B cell (primary cell): Measurements from ENCODE around the gene PFDN2. TPM values are rescaled to one million over a fixed set of nuclear protein-coding genes. Genes with fewer than 3 reads are reported as not detected.
A peak's percentile ranks its signal among the peaks of the same experiment; 100 is the strongest.

Experiments used
- ATAC-seq: fragments of 200-7000 bp; cut with Tn5 transposase; one replicate; pipeline ENCODE4 v1.10.0; 2021; ENCODE audit warnings: low read depth, mild to moderate bottlenecking, moderate number of reproducible peaks, moderate library complexity
- CTCF ChIA-PET: fragments of 350-600 bp; sonication (Branson Sonifier 250); formaldehyde crosslinking; loops from one replicate; lab custom pipeline; 2021; ENCODE audit warnings: antibody characterized with exemption, inconsistent platforms; lab: Charles Lee
- POLR2A ChIA-PET: fragments of 350-600 bp; sonication (Branson Sonifier 250); formaldehyde crosslinking; loops from one replicate; lab custom pipeline; 2021; ENCODE audit warnings: antibody characterized with exemption; lab: Charles Lee
- DNase-seq: peaks from one replicate; pipeline ENCODE4 v3.0.0; 2013
- H2AFZ ChIP-seq: 2 replicates; pipeline ENCODE4 v1.6.1; 2012; ENCODE audit warnings: mild to moderate bottlenecking, low read depth, low read length; ENCODE audit not compliant: insufficient read depth, poor library complexity, severe bottlenecking
- H3K27ac ChIP-seq, 2 donors: 1 replicate in 1 of 2; 2 replicates in 1 of 2; pipeline ENCODE4 v1.5.1; 2012 to 2013; ENCODE audit warnings: low read length in 2 of 2, mild to moderate bottlenecking in 2 of 2, moderate library complexity in 1 of 2
- H3K27me3 ChIP-seq, 4 experiments: fragments of 200-600 bp in 1 of 4; sonication (generic) in 1 of 4; replicated peaks in 1 of 4; 1 replicate in 2 of 4; 2 replicates in 2 of 4; pipeline versions ENCODE4 v1.6.1 to v1.7.0; 2013 to 2016; ENCODE audit warnings: low read length in 3 of 4, mild to moderate bottlenecking in 2 of 4, mixed read lengths in 1 of 4, moderate library complexity in 1 of 4; ENCODE audit not compliant: insufficient read depth in 4 of 4, control insufficient read depth in 3 of 4; ENCODE audit errors: control extremely low read depth in 1 of 4
- H3K36me3 ChIP-seq, 2 experiments: replicated peaks in 1 of 2; 1 replicate in 1 of 2; 2 replicates in 1 of 2; pipeline versions ENCODE4 v1.6.1 to v1.7.1; 2013; ENCODE audit warnings: low read length in 1 of 2; ENCODE audit not compliant: insufficient read depth in 2 of 2, control insufficient read depth in 1 of 2; ENCODE audit errors: control extremely low read depth in 1 of 2, extremely low read depth in 1 of 2
- H3K4me1 ChIP-seq, 2 donors: fragments of 200-600 bp in 1 of 2; sonication (generic) in 1 of 2; 1 replicate in 1 of 2; 2 replicates in 1 of 2; pipeline versions ENCODE4 v1.5.1 to v1.6.1; 2013 to 2017; ENCODE audit warnings: low read length in 2 of 2; ENCODE audit not compliant: control insufficient read depth in 2 of 2, insufficient read depth in 2 of 2
- H3K4me2 ChIP-seq: replicated peaks from 2 replicates; pipeline ENCODE3; 2012; ENCODE audit warnings: mild to moderate bottlenecking, low read depth, low read length; ENCODE audit not compliant: poor library complexity, severe bottlenecking
- H3K4me3 ChIP-seq, 5 experiments: fragments of 200-600 bp in 1 of 5; sonication (generic) in 1 of 5; 1 replicate in 3 of 5; 2 replicates in 2 of 5; pipeline versions ENCODE4 v1.5.1 to v1.7.0; 2011 to 2016; ENCODE audit warnings: low read length in 4 of 5, mild to moderate bottlenecking in 4 of 5, low read depth in 2 of 5, control low read depth in 1 of 5, moderate library complexity in 1 of 5; ENCODE audit not compliant: insufficient read depth in 1 of 5; ENCODE audit errors: control extremely low read depth in 1 of 5, extremely low read depth in 1 of 5
- H3K79me2 ChIP-seq: fragments of 200-600 bp; sonication (generic); one replicate; pipeline ENCODE4 v1.6.0; 2016; ENCODE audit warnings: low read length; ENCODE audit not compliant: control insufficient read depth, insufficient read depth
- H3K9ac ChIP-seq: fragments of 200-600 bp; sonication (generic); 2 replicates; pipeline ENCODE4 v1.6.1; 2017; ENCODE audit warnings: mild to moderate bottlenecking, low read length, moderate library complexity
- H3K9me3 ChIP-seq, 3 donors: one replicate each; pipeline versions ENCODE4 v1.6.1 to v1.7.1; 2013; ENCODE audit warnings: low read length in 2 of 3; ENCODE audit not compliant: control insufficient read depth in 2 of 3, insufficient read depth in 1 of 3; ENCODE audit errors: control extremely low read depth in 1 of 3
- H4K20me1 ChIP-seq: 2 replicates; pipeline ENCODE4 v1.6.0; 2012; ENCODE audit warnings: mild to moderate bottlenecking, low read length; ENCODE audit not compliant: insufficient read depth, control insufficient read depth, poor library complexity, severe bottlenecking
- H3K27ac Mint-ChIP-seq: one replicate; pipeline ENCODE4 v1.8.0; 2021; ENCODE audit warnings: mixed read lengths
- H3K27me3 Mint-ChIP-seq: one replicate; pipeline ENCODE4 v1.8.0; 2021; ENCODE audit warnings: mixed read lengths
- H3K4me1 Mint-ChIP-seq: one replicate; pipeline ENCODE4 v1.8.0; 2021; ENCODE audit warnings: mixed read lengths
- H3K4me3 Mint-ChIP-seq: one replicate; pipeline ENCODE4 v1.8.0; 2021; ENCODE audit warnings: mixed read lengths
- H3K9me3 Mint-ChIP-seq: one replicate; pipeline ENCODE4 v1.8.0; 2022; ENCODE audit warnings: mixed read lengths; ENCODE audit not compliant: insufficient read depth
- CTCF ChIP-seq: fragments of 200-600 bp; IDR thresholded peaks from one replicate; pipeline ENCODE4 v1.8.0; 2022; ENCODE audit warnings: antibody characterized with exemption, mild to moderate bottlenecking
- EZH2 ChIP-seq: IDR thresholded peaks from 2 replicates; pipeline ENCODE4 v1.6.1; 2012; ENCODE audit warnings: borderline replicate concordance, low read depth, mild to moderate bottlenecking, moderate library complexity, low read length; ENCODE audit not compliant: insufficient read depth, poor library complexity, severe bottlenecking
- WGBS: methylation state at CpG from one replicate; pipeline ENCODE4 v1.1.5; 2013; ENCODE audit warnings: missing lambda C conversion rate; ENCODE audit not compliant: insufficient coverage; 5-methylcytosine and 5-hydroxymethylcytosine counted together
- intact Hi-C: fragments of 100-400 bp; cut with micrococcal nuclease; formaldehyde crosslinking; loops from one replicate; pipeline ENCODE4 v1.10.0; 2022
- polyA plus RNA-seq: library from polyadenylated mRNA; depleted of rRNA; stranded (reverse); fragments of >200 nt; gene quantifications from 2 replicates; pipeline ENCODE4 v1.2.3, GENCODE V29; 2012
- total RNA-seq, 2 donors: library from RNA; stranded (reverse); fragments of 120-200 nt in 1 of 2; gene quantifications; 1 replicate in 1 of 2; 2 replicates in 1 of 2; pipeline versions ENCODE4 v1.2.3 to v1.2.4, GENCODE V29; 2013 to 2022

The PFDN2 gene
- total and polyA plus RNA-seq, 2 donors (not counting 1 experiment from before 2014, with no cell fraction given): 29.9 to 43.2 TPM

GRCh38 chr1:161130266-161130665 lies 12.4 kb upstream of the PFDN2 start:
- TF ChIP-seq EZH2: no peak
- TF ChIP-seq CTCF: no peak
- Histone ChIP-seq H3K36me3 (peaks cover 2 to 40% of the 10 kb centered on the region in 2 experiments), H3K9me3 (no peaks in the 10 kb centered on the region), H3K79me2 (peaks cover 49% of the 10 kb centered on the region), H4K20me1 (no peaks in the 10 kb centered on the region), H3K4me2 (no peak overlapping the region), H3K27me3 (no peaks in the 10 kb centered on the region), H3K9ac (no peak overlapping the region), H3K4me3 (no peak overlapping the region), H2AFZ (no peak overlapping the region), H3K27ac (peak overlapping the region in 1 of 2 donors; percentile 83), H3K4me1 (peaks cover 18 to 27% of the 10 kb centered on the region in 2 donors)
- intact Hi-C loops: loop anchor here (5.0 to 10.0 kb wide), 2 partner anchors 63 to 415 kb away; partner anchors contain the start of genes ARHGAP30 and CD48
- no peak for ATAC-seq
- no peaks in the 10 kb centered on the region for H3K27me3 Mint-ChIP-seq
- POLR2A ChIA-PET: no interaction called here
- H3K27ac Mint-ChIP-seq: peak overlapping the region; percentile 39
- DNase-seq: no peak
- CTCF ChIA-PET: no interaction called here
- no peaks in the 10 kb centered on the region for H3K9me3 Mint-ChIP-seq
- no peak overlapping the region for H3K4me3 Mint-ChIP-seq
- H3K4me1 Mint-ChIP-seq: peaks cover 40% of the 10 kb centered on the region
- WGBS: no CpG with 5 or more reads among the region's 1 CpG

GRCh38 chr1:161128591-161129420 lies 11.0 kb upstream of the PFDN2 start:
- intact Hi-C loops: no loop called here
- Histone ChIP-seq H3K4me1 (peaks cover 17 to 24% of the 10 kb centered on the region in 2 donors), H3K9me3 (no peaks in the 10 kb centered on the region), H2AFZ (no peak overlapping the region), H3K36me3 (peaks cover 2 to 52% of the 10 kb centered on the region in 2 experiments), H3K27me3 (no peaks in the 10 kb centered on the region), H3K4me3 (no peak overlapping the region), H3K4me2 (no peak overlapping the region), H3K79me2 (peaks cover 41% of the 10 kb centered on the region), H3K9ac (no peak overlapping the region), H4K20me1 (no peaks in the 10 kb centered on the region), H3K27ac (no peak overlapping the region)
- WGBS: 94% methylated on average over 2 of the region's 4 CpGs
- no peaks in the 10 kb centered on the region for H3K27me3 Mint-ChIP-seq
- H3K4me1 Mint-ChIP-seq: peaks cover 36% of the 10 kb centered on the region
- POLR2A ChIA-PET: interaction anchor here (0.6 kb wide), 1 partner anchor 141 kb away, joined by 5 read pairs; no protein-coding TSS in a partner anchor
- CTCF ChIA-PET: interaction anchor here (0.7 to 0.8 kb wide), 2 partner anchors 77 to 1968 kb away, joined by 3 read pairs; no protein-coding TSS in a partner anchor
- no peak for DNase-seq
- H3K27ac Mint-ChIP-seq: no peak overlapping the region
- TF ChIP-seq EZH2: no peak
- no peak for TF ChIP-seq CTCF
- no peak for ATAC-seq
- H3K4me3 Mint-ChIP-seq: no peak overlapping the region
- no peaks in the 10 kb centered on the region for H3K9me3 Mint-ChIP-seq
